Transverse colon (tissue), 4 donors: Measurements from ENCODE around the gene HUNK. TPM values are rescaled to one million over a fixed set of nuclear protein-coding genes. Genes with fewer than 3 reads are reported as not detected.

Experiments used
- DNase-seq: peaks from one replicate; pipeline ENCODE4 v3.0.0-alpha.2; 2019
- H3K27ac ChIP-seq, 4 donors: fragments of 200-600 bp; sonication (generic); 2 replicates each; pipeline ENCODE4 v1.5.1; 2016 to 2018; ENCODE audit warnings: inconsistent platforms in 4 of 4
- H3K27me3 ChIP-seq: fragments of 200-600 bp; sonication (generic); 2 replicates; pipeline ENCODE4 v1.5.1; 2017; ENCODE audit warnings: inconsistent platforms
- H3K36me3 ChIP-seq, 4 donors: fragments of 200-600 bp; sonication (generic); 2 replicates each; pipeline ENCODE4 v1.5.1; 2017 to 2019; ENCODE audit warnings: inconsistent platforms in 4 of 4
- H3K4me1 ChIP-seq, 4 donors: fragments of 200-600 bp; sonication (generic); 2 replicates each; pipeline ENCODE4 v1.5.1; 2017 to 2020; ENCODE audit warnings: inconsistent platforms in 4 of 4
- H3K4me3 ChIP-seq, 4 donors: fragments of 200-600 bp; sonication (generic); 1 replicate in 1 of 4; 2 replicates in 3 of 4; pipeline versions ENCODE4 v1.5.1 to v1.6.1; 2017 to 2019; ENCODE audit warnings: inconsistent platforms in 4 of 4
- H3K9me3 ChIP-seq, 2 donors: fragments of 200-600 bp; sonication (generic); 2 replicates each; pipeline ENCODE4 v1.5.1; 2017 to 2019; ENCODE audit warnings: inconsistent platforms in 2 of 2
- CTCF ChIP-seq, 5 experiments: fragments of 200-600 bp in 3 of 5; fragments of 450-650 bp in 2 of 5; sonication (generic) in 3 of 5; IDR thresholded peaks; 1 replicate in 2 of 5; 2 replicates in 3 of 5; pipeline ENCODE4 v1.5.1; 2016 to 2017; ENCODE audit warnings: antibody characterized with exemption in 5 of 5, inconsistent platforms in 3 of 5, mild to moderate bottlenecking in 2 of 5, moderate library complexity in 1 of 5
- EP300 ChIP-seq: sonication (generic); formaldehyde crosslinking; IDR thresholded peaks from one replicate; pipeline ENCODE4 v1.6.1; 2017; ENCODE audit warnings: antibody characterized with exemption, low read depth
- POLR2A ChIP-seq: fragments of 450-650 bp; IDR thresholded peaks from one replicate; pipeline ENCODE4 v1.6.1; 2016; ENCODE audit warnings: antibody characterized with exemption, mild to moderate bottlenecking, moderate library complexity
- POLR2AphosphoS5 ChIP-seq, 3 donors: sonication (generic); formaldehyde crosslinking; IDR thresholded peaks; one replicate each; pipeline ENCODE4 v1.6.1; 2016; ENCODE audit warnings: antibody characterized with exemption in 3 of 3
- WGBS, 2 donors: methylation state at CpG; one replicate each; pipeline ENCODE4 v1.1.5; 2018; ENCODE audit warnings: low coverage in 1 of 2; 5-methylcytosine and 5-hydroxymethylcytosine counted together
- in situ Hi-C, 4 donors: fragments of 200-750 bp; cut with MboI; loops; one replicate each; pipeline versions ENCODE4 v1.15.0 to v1.15.1; 2017; ENCODE audit warnings: low sequenced_read_pairs in 3 of 4, low pct_ligation_motif_present in 1 of 4, low pct_unique_long_range_greater_than_20kb in 1 of 4
- intact Hi-C: fragments of 100-400 bp; cut with DNase I; formaldehyde crosslinking; loops from one replicate; pipeline ENCODE4 v1.15.1; 2023; ENCODE audit warnings: low total_unique reads
- total RNA-seq, 4 donors: library from RNA; depleted of rRNA; stranded (reverse); fragments of >200 nt; gene quantifications; one replicate each; pipeline ENCODE4 v1.1.0, GENCODE V29; 2016

The HUNK gene
- total RNA-seq, 4 donors from 2014 or later = 1.8 to 6.7 (median 3.9) TPM

- Histone ChIP-seq H3K4me1 (peaks cover 0 to 10% (median 3%) of the 10 kb centered on the region in 4 donors), H3K36me3 (no peaks in the 10 kb centered on the region), H3K27ac (peak overlapping the region in 3 of 4 donors; percentile 16 to 22 (median 20)), H3K9me3 (no peaks in the 10 kb centered on the region), H3K27me3 (no peaks in the 10 kb centered on the region), H3K4me3 (no peak overlapping the region)
- WGBS, 2 donors = 35 to 38% methylated on average over 8 to 20 of the region's 20 CpGs
- peak; percentile 68 for DNase-seq
- intact Hi-C loops = no loop called here
- in situ Hi-C loops = no loop called here
- TF ChIP-seq CTCF (IDR thresholded peaks at IDR 0.05) (no peak), POLR2A (no peak), EP300 (no peak), POLR2AphosphoS5 (IDR thresholded peaks at IDR 0.05) (no peak)
Observed at GRCh38 chr21:31908106-31909031, 35.5 kb downstream of the HUNK start.

DNA sequence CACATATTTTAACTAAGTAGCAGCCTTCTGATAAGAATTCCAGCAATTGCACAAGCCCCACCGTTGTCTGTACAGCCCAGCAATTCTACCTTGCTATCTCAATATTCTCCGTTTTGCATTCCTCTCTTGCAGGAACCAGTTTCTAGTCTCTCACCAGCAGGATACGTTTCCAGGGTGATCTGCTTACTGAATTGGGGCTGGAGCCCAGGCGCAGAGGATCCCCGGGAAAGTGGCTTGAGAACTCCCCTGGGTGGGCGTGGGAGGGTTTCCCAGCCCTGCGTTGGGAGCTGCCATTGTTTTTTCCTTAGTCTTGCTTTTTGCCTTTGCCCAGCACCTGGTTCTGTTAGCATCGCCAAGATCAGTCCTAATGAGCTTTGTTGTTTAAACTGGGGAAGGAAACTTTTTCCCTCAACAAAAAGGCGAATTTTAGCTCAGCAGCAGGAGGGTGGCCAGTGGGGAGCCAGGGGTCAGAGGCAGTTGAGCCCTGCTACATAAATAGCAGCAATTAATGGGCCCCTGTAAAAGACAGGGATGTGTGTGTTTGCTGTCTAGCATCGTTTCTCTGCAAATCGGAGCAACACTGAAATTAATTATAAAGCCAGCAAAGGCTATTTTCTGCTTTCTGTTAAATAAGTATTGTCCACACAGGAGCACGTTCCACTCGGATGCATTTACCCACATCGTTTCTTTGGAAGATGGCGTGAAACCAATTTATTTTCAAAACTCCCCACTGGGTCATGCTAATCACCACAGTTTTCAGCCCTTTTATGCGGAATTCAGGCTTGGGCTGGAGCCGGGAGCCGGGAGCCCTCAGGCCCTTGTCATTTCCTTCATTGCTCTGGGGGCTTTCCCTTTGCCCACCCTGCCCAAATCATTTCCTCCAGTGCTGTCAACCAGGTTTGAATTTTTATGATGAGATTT is 36.6 kb downstream of the HUNK start:
- peaks cover 0 to 10% (median 3%) of the 10 kb centered on the region in 4 donors for H3K4me1 ChIP-seq
- H3K27me3 ChIP-seq = no peaks in the 10 kb centered on the region
- DNase-seq = no peak
- no peaks in the 10 kb centered on the region for H3K36me3 ChIP-seq
- intact Hi-C loops (no loop called here), in situ Hi-C loops (no loop called here)
- no peak overlapping the region for H3K4me3 ChIP-seq
- no peaks in the 10 kb centered on the region for H3K9me3 ChIP-seq
- WGBS, 2 donors = 66 to 69% methylated on average over 11 to 18 of the region's 18 CpGs
- no peak for TF ChIP-seq CTCF (IDR thresholded peaks at IDR 0.05)
- no peak overlapping the region for H3K27ac ChIP-seq

DNA sequence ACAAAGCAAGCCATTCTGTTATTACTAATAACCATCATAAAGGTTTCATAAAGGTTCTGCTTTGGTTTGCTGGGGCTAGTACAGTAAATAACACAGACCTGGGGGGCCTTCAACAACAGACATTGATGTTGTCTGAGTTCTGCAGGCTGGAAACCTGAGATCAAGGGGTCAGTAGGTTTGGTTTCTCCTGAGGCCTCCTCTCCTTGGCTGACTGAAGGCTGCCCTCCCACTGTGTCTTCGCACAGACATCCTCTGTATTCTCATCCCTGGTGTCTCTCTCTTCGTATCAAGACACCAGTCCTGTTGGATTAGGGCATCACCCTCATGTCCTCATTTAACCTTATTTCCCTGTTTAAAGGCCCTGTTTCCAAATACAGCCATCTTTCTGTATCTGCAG is 37.3 kb downstream of the HUNK start:
- in situ Hi-C loops (no loop called here), intact Hi-C loops (no loop called here)
- Histone ChIP-seq H3K27ac (no peak overlapping the region), H3K4me3 (no peak overlapping the region), H3K4me1 (peaks cover 0 to 10% (median 3%) of the 10 kb centered on the region in 4 donors), H3K9me3 (no peaks in the 10 kb centered on the region), H3K27me3 (no peaks in the 10 kb centered on the region), H3K36me3 (no peaks in the 10 kb centered on the region)
- DNase-seq = no peak
- TF ChIP-seq EP300 (no peak), CTCF (IDR thresholded peaks at IDR 0.05) (no peak), POLR2A (no peak), POLR2AphosphoS5 (IDR thresholded peaks at IDR 0.05) (no peak)
- 93 to 97% methylated on average over 2 of the region's 2 CpGs for WGBS, 2 donors
